ENCODE results near the gene OSBP2.

DNA sequence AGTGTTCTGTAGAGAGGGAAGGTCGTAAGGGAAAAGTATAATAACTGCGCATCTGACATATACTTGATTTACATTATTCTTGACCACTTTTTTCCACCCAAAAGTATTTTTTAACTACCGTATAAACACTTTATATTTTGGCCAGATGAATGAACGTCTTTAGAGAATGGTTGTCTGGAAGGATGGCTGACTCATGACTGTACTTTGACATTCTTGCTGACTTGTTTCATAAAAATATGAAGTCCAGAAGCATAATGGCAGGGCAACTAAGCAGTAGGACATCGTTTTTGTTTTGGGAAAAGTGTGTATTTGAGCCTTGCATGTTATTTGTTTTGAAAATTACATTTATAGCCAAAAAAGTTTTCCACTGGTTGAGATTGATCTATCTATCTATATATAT is 110.0 kb downstream of the OSBP2 start:
- TF ChIP-seq, protein P1, sequence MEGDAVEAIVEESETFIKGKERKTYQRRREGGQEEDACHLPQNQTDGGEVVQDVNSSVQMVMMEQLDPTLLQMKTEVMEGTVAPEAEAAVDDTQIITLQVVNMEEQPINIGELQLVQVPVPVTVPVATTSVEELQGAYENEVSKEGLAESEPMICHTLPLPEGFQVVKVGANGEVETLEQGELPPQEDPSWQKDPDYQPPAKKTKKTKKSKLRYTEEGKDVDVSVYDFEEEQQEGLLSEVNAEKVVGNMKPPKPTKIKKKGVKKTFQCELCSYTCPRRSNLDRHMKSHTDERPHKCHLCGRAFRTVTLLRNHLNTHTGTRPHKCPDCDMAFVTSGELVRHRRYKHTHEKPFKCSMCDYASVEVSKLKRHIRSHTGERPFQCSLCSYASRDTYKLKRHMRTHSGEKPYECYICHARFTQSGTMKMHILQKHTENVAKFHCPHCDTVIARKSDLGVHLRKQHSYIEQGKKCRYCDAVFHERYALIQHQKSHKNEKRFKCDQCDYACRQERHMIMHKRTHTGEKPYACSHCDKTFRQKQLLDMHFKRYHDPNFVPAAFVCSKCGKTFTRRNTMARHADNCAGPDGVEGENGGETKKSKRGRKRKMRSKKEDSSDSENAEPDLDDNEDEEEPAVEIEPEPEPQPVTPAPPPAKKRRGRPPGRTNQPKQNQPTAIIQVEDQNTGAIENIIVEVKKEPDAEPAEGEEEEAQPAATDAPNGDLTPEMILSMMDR (IDR thresholded peaks at IDR 0.05) = no peak
- TF ChIP-seq POLR2A (IDR thresholded peaks at IDR 0.05) = no peak
